CD14-positive monocyte (primary cell): ENCODE data around the gene INHBC. TPM values are rescaled to one million over a fixed set of nuclear protein-coding genes. Genes with fewer than 3 reads are reported as not detected.
"Not testable (repeated sequence)": the region's sequence is repeated elsewhere in the genome, so short reads cannot be mapped to it uniquely, and the experiment has no call there.

Experiments used
- DNase-seq, 3 donors: peaks; one replicate each; pipeline ENCODE4 v3.0.0-alpha.2; 2011 to 2022
- H2AFZ ChIP-seq: 2 replicates; pipeline ENCODE4 v1.6.0; 2012; ENCODE audit warnings: mild to moderate bottlenecking, low read depth, low read length, inconsistent platforms; ENCODE audit not compliant: insufficient read depth, poor library complexity, severe bottlenecking
- H3K27ac ChIP-seq, 2 donors: 1 replicate in 1 of 2; 2 replicates in 1 of 2; pipeline ENCODE4 v1.5.1; 2012 to 2013; ENCODE audit warnings: low read length in 2 of 2, control low read depth in 1 of 2, inconsistent platforms in 1 of 2, low read depth in 1 of 2, mild to moderate bottlenecking in 1 of 2
- H3K27me3 ChIP-seq, 2 donors: one replicate each; pipeline versions ENCODE4 v1.6.0 to v1.6.1; 2011 to 2013; ENCODE audit warnings: low read length in 2 of 2; ENCODE audit not compliant: control insufficient read depth in 2 of 2, insufficient read depth in 2 of 2
- H3K36me3 ChIP-seq, 2 donors: replicated peaks in 1 of 2; 1 replicate in 1 of 2; 2 replicates in 1 of 2; pipeline versions ENCODE4 v1.5.1 to v1.6.1; 2012 to 2013; ENCODE audit warnings: low read length in 2 of 2, control low read depth in 1 of 2, inconsistent platforms in 1 of 2, mild to moderate bottlenecking in 1 of 2; ENCODE audit not compliant: insufficient read depth in 2 of 2, control insufficient read depth in 1 of 2
- H3K4me1 ChIP-seq, 2 donors: 1 replicate in 1 of 2; 2 replicates in 1 of 2; pipeline versions ENCODE4 v1.5.1 to v1.6.1; 2012 to 2013; ENCODE audit warnings: low read length in 2 of 2, control low read depth in 1 of 2, inconsistent platforms in 1 of 2, mild to moderate bottlenecking in 1 of 2, moderate library complexity in 1 of 2; ENCODE audit not compliant: insufficient read depth in 2 of 2, control insufficient read depth in 1 of 2
- H3K4me2 ChIP-seq: replicated peaks from 2 replicates; pipeline ENCODE3; 2012; ENCODE audit warnings: low read length, moderate library complexity, mild to moderate bottlenecking; ENCODE audit not compliant: poor library complexity, severe bottlenecking; ENCODE audit errors: extremely low read depth
- H3K4me3 ChIP-seq, 3 experiments: fragments of 200-600 bp in 1 of 3; sonication (generic) in 1 of 3; replicated peaks in 1 of 3; 1 replicate in 2 of 3; 2 replicates in 1 of 3; pipeline ENCODE4 v1.5.1; 2011 to 2013; ENCODE audit warnings: low read length in 3 of 3, mild to moderate bottlenecking in 3 of 3, control low read depth in 2 of 3, low read depth in 2 of 3, inconsistent platforms in 1 of 3, moderate library complexity in 1 of 3
- H3K79me2 ChIP-seq: 2 replicates; pipeline ENCODE4 v1.6.0; 2012; ENCODE audit warnings: mild to moderate bottlenecking, control low read depth, inconsistent platforms, low read length, moderate library complexity; ENCODE audit not compliant: insufficient read depth
- H3K9ac ChIP-seq: 2 replicates; pipeline ENCODE4 v1.6.0; 2017; ENCODE audit warnings: low read length, mild to moderate bottlenecking; ENCODE audit not compliant: insufficient read depth, poor library complexity, severe bottlenecking
- H3K9me3 ChIP-seq, 2 donors: replicated peaks in 1 of 2; 1 replicate in 1 of 2; 2 replicates in 1 of 2; pipeline versions ENCODE4 v1.5.1 to v1.6.1; 2012 to 2013; ENCODE audit warnings: low read length in 2 of 2, control low read depth in 1 of 2; ENCODE audit not compliant: control insufficient read depth in 1 of 2, insufficient read depth in 1 of 2
- H4K20me1 ChIP-seq: 2 replicates; pipeline ENCODE4 v1.6.0; 2012; ENCODE audit warnings: mild to moderate bottlenecking, low read length, control low read depth, moderate library complexity; ENCODE audit not compliant: insufficient read depth
- H3K27ac Mint-ChIP-seq, 7 donors: one replicate each; pipeline ENCODE4 v1.8.0; 2020; ENCODE audit warnings: mild to moderate bottlenecking in 7 of 7, mixed read lengths in 7 of 7, moderate library complexity in 6 of 7, inconsistent platforms in 2 of 7
- H3K27me3 Mint-ChIP-seq, 3 donors: one replicate each; pipeline ENCODE4 v1.8.0; 2021 to 2022; ENCODE audit warnings: low read depth in 3 of 3, mild to moderate bottlenecking in 3 of 3, mixed read lengths in 3 of 3, moderate library complexity in 3 of 3, inconsistent platforms in 1 of 3
- H3K36me3 Mint-ChIP-seq, 2 donors: one replicate each; pipeline ENCODE4 v1.8.0; 2020; ENCODE audit warnings: mixed read lengths in 2 of 2, inconsistent platforms in 1 of 2, mild to moderate bottlenecking in 1 of 2
- H3K4me1 Mint-ChIP-seq: one replicate; pipeline ENCODE4 v1.8.0; 2020; ENCODE audit warnings: mild to moderate bottlenecking, mixed read lengths
- H3K4me3 Mint-ChIP-seq, 2 donors: one replicate each; pipeline ENCODE4 v1.8.0; 2020; ENCODE audit warnings: mild to moderate bottlenecking in 2 of 2, mixed read lengths in 2 of 2, moderate library complexity in 1 of 2
- H3K9me3 Mint-ChIP-seq, 7 donors: one replicate each; pipeline ENCODE4 v1.8.0; 2020 to 2022; ENCODE audit warnings: mixed read lengths in 7 of 7, mild to moderate bottlenecking in 6 of 7, moderate library complexity in 6 of 7, inconsistent platforms in 2 of 7
- CTCF ChIP-seq: fragments of 200-600 bp; IDR thresholded peaks from one replicate; pipeline ENCODE4 v1.8.0; 2022; ENCODE audit warnings: antibody characterized with exemption, mild to moderate bottlenecking
- WGBS: methylation state at CpG from one replicate; pipeline ENCODE4 v1.1.5; 2013; ENCODE audit warnings: missing lambda C conversion rate; ENCODE audit not compliant: insufficient coverage; 5-methylcytosine and 5-hydroxymethylcytosine counted together
- intact Hi-C, 2 donors: fragments of 100-400 bp; cut with micrococcal nuclease; formaldehyde crosslinking; loops; one replicate each; pipeline versions ENCODE4 v1.15.0 to v1.15.1; 2023
- polyA plus RNA-seq, 3 donors: library from polyadenylated mRNA; depleted of rRNA in 1 of 3; unstranded in 2 of 3; stranded (reverse) in 1 of 3; fragments of 300-500 nt in 2 of 3; fragments of >200 nt in 1 of 3; fragmentation: Illumina TruSeq in 2 of 3; gene quantifications; 1 replicate in 2 of 3; 2 replicates in 1 of 3; pipeline ENCODE4 v1.2.3, GENCODE V29; 2012 to 2021

INHBC gene
- polyA plus RNA-seq, 3 donors, result not detected

- intact Hi-C loops, result no loop called here
- no peak for DNase-seq
- peaks cover 16 to 21% of the 10 kb centered on the region in 2 donors for H3K4me1 ChIP-seq
- H3K9me3 ChIP-seq, result no peaks in the 10 kb centered on the region
- 95% methylated on average over 3 of the region's 4 CpGs for WGBS
- peaks cover 16% of the 10 kb centered on the region for H3K79me2 ChIP-seq
- no peak overlapping the region for H2AFZ ChIP-seq
- H3K9me3 Mint-ChIP-seq, result peaks cover 0 to 3% (median 0%) of the 10 kb centered on the region in 7 donors
- H3K36me3 Mint-ChIP-seq, result peaks cover 40 to 58% of the 10 kb centered on the region in 2 donors
- H3K4me1 Mint-ChIP-seq, result peaks cover 21% of the 10 kb centered on the region
- no peaks in the 10 kb centered on the region for H3K27me3 Mint-ChIP-seq
- peaks cover 35 to 40% of the 10 kb centered on the region in 2 donors for H3K36me3 ChIP-seq
- peaks cover 11% of the 10 kb centered on the region for H4K20me1 ChIP-seq
- no peak overlapping the region for H3K9ac ChIP-seq
- H3K4me3 Mint-ChIP-seq, result no peak overlapping the region
- no peak overlapping the region for H3K4me3 ChIP-seq
- peak overlapping the region in 1 of 2 donors; percentile 9 for H3K27ac ChIP-seq
- H3K27ac Mint-ChIP-seq, result peak overlapping the region in 3 of 7 donors; percentile 18 to 49 (median 18)
- H3K4me2 ChIP-seq, result no peak overlapping the region
- no peak for TF ChIP-seq CTCF
- H3K27me3 ChIP-seq, result no peaks in the 10 kb centered on the region
Observed at GRCh38 chr12:57490126-57490525, 55.5 kb downstream of the INHBC start.

GRCh38 chr12:57491393-57492280, 57.1 kb downstream of the INHBC start:
- no peaks in the 10 kb centered on the region for H3K27me3 ChIP-seq
- peaks cover 21% of the 10 kb centered on the region for H3K4me1 Mint-ChIP-seq
- intact Hi-C loops, result no loop called here
- H3K27ac Mint-ChIP-seq, result peak overlapping the region in 3 of 7 donors; percentile 15 to 80 (median 20)
- H3K9ac ChIP-seq, result no peak overlapping the region
- H4K20me1 ChIP-seq, result peaks cover 11% of the 10 kb centered on the region
- peak; percentile 22 for TF ChIP-seq CTCF
- no peak overlapping the region for H2AFZ ChIP-seq
- peaks cover 0 to 3% (median 0%) of the 10 kb centered on the region in 7 donors for H3K9me3 Mint-ChIP-seq
- H3K4me3 ChIP-seq, result no peak overlapping the region
- no peaks in the 10 kb centered on the region for H3K9me3 ChIP-seq
- H3K4me1 ChIP-seq, result peaks cover 16 to 21% of the 10 kb centered on the region in 2 donors
- DNase-seq, result no peak
- WGBS, result 91% methylated on average over 9 of the region's 15 CpGs
- H3K4me2 ChIP-seq, result no peak overlapping the region
- peaks cover 16% of the 10 kb centered on the region for H3K79me2 ChIP-seq
- no peak overlapping the region for H3K4me3 Mint-ChIP-seq
- H3K36me3 Mint-ChIP-seq, result peaks cover 48 to 73% of the 10 kb centered on the region in 2 donors
- no peak overlapping the region for H3K27ac ChIP-seq
- H3K27me3 Mint-ChIP-seq, result peaks cover 0 to 2% (median 0%) of the 10 kb centered on the region in 3 donors
- H3K36me3 ChIP-seq, result peaks cover 43 to 51% of the 10 kb centered on the region in 2 donors

GRCh38 chr12:57495051-57495701, 60.6 kb downstream of the INHBC start:
- H3K4me3 ChIP-seq, H3K27ac Mint-ChIP-seq, intact Hi-C loops, H3K9me3 Mint-ChIP-seq, H3K4me2 ChIP-seq, H3K4me3 Mint-ChIP-seq, H3K27ac ChIP-seq, H2AFZ ChIP-seq, H3K9ac ChIP-seq, DNase-seq, H3K4me1 ChIP-seq, H3K27me3 Mint-ChIP-seq, H3K4me1 Mint-ChIP-seq, H3K27me3 ChIP-seq, H3K79me2 ChIP-seq, H3K9me3 ChIP-seq: not testable (repeated sequence)
- peaks cover 17% of the 10 kb centered on the region for H4K20me1 ChIP-seq
- 95% methylated on average over 29 of the region's 48 CpGs for WGBS
- H3K36me3 Mint-ChIP-seq, result peaks cover 64 to 91% of the 10 kb centered on the region in 2 donors
- peaks cover 51 to 70% of the 10 kb centered on the region in 2 donors for H3K36me3 ChIP-seq
